ENCODE data around the gene RNF175.

The RNF175 gene

GRCh38 chr4:153741541-153741940, 18.3 kb downstream of the RNF175 start:
- no peak for DNase-seq

- DNase-seq: no peak
Observed at GRCh38 chr4:153735906-153736461, 23.8 kb downstream of the RNF175 start.

DNA sequence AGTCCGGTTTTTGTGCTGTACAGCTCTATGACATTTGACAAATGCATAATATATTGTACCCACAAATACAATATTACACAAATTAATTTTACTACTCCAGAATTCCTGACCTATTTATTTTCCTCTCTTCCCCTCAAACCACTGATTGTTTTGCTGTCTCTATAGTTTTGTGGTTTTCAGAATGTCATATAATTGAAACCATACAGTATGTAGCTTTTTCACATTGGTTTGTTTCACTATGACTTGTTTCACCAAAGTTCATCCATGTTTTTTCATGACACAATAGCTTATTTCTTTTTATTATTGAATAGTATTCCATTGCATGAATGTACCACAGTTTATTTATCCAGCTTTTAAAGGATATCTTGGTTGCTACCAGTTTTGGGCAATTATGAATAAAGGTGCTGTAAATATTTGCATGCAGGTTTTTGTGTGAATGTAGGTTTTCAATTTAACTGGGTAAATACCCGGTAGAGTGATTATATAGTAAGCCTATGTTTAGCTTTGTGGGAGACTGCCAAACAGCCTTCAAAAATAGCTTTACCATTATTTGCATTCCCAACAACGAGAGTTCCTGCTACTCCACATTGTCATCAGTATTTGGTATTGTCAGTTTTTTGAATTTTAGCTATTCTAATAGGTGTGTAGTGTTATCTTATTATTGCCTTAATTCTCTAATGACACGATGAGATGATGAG, 25.9 kb downstream of the RNF175 start:
- DNase-seq: no peak

DNA sequence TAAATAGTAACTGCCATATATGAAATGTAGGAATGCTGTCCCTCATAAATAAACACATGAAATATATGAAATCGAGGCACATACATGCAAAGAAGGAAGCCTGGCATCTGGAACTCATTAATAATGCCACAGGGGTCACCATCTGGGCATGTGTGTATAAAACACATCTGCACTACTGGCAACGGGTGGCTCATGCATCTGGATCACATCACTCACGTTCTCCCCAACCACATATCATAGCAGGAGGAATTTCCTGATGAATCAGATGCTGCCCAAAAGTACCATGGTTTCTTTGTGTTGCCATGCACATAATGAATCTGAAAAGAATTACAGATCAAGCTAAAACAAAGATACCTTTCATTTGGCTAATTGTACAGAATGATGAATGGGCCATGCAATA, 28.6 kb downstream of the RNF175 start:
- DNase-seq: no peak

DNA sequence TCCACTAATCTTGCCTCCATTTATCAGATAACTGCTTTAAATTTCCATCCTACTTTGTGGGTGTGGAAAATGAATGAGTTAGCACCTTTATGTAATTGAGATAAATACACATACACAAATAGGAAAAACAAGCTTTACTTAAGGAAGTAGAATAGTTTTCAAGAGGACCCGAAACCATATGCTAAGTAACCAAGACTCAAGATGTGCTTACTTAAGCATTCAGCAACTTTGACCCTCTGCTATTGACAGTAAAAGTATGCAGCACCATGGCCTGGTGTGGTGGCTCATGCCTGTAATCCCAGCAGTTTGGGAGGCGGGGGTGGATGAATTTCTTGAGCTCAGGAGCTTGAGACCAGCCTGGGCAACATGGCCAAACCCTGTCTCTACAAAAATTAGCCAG, 29.9 kb downstream of the RNF175 start:
- no peak for DNase-seq

DNA sequence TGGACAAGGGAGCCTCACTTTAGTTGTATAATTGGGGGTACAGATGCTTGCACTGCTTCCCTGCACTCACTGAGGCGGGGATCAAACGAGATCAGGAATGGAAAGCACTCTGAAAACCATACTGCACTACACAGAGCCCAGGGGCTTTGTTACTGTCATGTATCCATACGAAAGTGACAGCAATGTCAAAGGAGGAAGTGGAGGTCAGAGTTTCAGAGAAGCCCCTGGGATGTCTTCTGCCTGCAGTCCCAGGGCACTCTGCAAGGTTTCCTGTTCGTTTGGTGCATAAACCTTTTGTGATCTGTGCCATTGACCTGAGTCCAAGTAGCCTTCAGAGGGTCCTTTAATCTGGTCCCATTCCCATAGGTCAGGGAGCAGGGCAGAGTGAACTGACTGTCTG, 31.2 kb downstream of the RNF175 start:
- DNase-seq: no peak

DNA sequence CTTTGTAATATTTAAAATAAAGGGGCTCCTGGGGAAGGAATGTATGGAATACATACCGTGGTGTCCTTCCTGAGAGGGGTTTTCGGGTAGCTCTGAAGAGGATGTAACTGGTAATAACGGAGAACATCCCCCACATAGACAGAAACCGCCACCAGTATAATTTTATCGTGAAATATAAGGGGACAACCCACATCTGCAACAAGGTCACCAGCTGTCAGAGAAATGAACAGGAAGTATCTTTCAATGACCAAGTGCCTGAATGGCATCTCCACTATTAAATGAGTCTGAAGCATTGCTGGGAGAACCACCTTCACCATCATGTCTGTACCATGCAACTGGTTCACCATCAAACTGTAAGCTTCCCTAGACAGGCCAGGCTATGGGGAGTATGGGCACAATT, 31.7 kb downstream of the RNF175 start:
- DNase-seq: no peak

- DNase-seq: no peak
Observed at GRCh38 chr4:153725831-153726154, 34.0 kb downstream of the RNF175 start.

GRCh38 chr4:153725136-153725830, 34.5 kb downstream of the RNF175 start:
- no peak for DNase-seq

DNA sequence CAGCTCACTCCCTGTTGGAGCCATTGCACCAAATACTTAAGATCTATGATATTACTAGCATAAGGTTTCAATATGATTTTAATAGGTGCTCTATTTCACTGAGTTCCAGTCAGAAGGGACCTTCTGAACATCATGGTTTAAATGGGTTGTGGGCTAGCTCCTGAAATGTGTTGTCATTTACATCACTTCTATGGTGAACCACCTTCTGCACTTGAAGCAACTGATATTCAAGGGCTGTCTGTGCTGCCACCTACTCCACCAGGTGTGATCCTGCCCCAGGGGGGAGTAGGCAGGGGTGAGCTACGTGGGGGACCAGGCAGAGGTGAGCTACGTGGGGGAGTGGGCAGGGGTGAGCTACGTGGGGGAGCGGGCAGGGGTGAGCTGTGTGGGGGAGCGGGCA, 35.2 kb downstream of the RNF175 start:
- DNase-seq: no peak

DNA sequence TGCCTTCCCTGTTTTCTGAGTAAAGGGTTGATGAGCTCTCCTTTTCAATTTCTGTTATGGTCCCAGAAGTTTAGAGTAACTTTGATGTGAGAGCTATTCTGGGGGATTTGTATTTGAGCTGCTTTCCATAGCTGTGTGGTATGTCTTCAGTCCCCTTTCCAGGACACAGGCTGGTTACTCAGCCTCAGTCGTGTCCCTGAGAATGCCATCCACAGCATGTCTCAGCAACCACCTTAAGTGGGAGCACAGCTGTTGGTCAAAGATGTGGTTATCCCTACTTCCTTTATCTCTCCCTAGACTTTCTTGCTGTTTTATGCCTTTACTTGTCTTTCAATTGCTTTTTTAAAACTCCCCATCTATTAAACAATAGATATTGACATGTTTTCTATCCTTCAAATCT, 37.8 kb downstream of the RNF175 start:
- no peak for DNase-seq

GRCh38 chr4:153713866-153714646, 45.8 kb downstream of the RNF175 start:
- DNase-seq: no peak

GRCh38 chr4:153710681-153711080, 49.1 kb downstream of the RNF175 start:
- no peak for DNase-seq

DNA sequence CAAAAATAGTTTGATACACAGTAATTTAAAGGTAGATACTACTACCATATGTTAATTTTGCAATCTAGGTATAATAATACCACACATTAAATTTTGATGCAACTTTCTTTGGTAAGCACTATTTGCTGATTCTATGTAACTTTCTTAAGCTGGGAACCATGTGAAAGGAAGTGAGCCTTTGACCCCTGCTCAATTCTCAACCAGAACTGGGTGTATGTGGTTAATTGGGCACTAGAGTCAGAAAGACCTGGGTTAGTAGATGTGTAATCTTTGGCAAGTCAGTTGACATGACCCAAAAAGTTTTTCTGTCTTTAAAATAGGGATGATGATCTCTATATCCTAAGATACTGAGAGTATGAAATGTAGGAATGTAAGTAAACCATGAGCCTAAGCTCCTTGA, 53.3 kb downstream of the RNF175 start:
- DNase-seq: no peak

GRCh38 chr4:153705743-153706468, 53.9 kb downstream of the RNF175 start:
- no peak for DNase-seq

DNA sequence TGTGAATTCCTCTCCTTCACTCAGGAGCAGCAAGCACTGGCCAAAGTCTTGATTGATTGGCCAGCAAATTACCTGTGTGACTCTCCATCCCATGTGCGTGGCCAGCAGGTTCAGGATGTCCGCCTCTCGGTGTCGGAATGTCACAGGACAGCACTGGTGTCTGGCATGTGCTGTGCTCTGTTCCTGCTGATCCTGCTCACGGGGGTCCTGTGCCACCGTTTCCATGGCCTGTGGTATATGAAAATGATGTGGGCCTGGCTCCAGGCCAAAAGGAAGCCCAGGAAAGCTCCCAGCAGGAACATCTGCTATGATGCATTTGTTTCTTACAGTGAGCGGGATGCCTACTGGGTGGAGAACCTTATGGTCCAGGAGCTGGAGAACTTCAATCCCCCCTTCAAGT, 55.3 kb downstream of the RNF175 start:
- DNase-seq: no peak

- DNase-seq: no peak
Observed at GRCh38 chr4:153684971-153685371, 74.9 kb downstream of the RNF175 start.

GRCh38 chr4:153684182-153684970, 75.4 kb downstream of the RNF175 start, which contains the start of gene TLR2:
Gene TLR2 (plus strand): TSS chr4:153684280. CDS start chr4:153702908, 18,628 bp downstream.
- no peak for DNase-seq

GRCh38 chr4:153683763-153684181, 76.1 kb downstream of the RNF175 start:
- DNase-seq: no peak

DNA sequence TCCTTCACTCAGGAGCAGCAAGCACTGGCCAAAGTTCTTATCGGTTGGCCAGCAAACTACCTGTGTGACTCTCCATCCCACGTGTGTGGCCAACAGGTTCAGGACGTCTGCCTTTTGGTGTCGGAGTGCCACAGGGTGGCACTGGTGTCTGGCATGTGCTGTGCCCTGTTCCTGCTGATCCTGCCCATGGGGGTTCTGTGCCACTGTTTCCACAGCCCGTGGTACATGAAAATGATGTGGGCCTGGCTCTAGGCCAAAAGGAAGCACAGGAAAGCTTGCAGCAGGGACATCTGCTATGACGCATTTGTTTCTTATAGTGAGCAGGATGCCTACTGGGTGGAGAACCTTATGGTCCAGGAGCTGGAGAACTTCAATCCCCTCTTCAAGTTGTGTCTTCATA, 80.3 kb downstream of the RNF175 start:
- no peak for DNase-seq

DNA sequence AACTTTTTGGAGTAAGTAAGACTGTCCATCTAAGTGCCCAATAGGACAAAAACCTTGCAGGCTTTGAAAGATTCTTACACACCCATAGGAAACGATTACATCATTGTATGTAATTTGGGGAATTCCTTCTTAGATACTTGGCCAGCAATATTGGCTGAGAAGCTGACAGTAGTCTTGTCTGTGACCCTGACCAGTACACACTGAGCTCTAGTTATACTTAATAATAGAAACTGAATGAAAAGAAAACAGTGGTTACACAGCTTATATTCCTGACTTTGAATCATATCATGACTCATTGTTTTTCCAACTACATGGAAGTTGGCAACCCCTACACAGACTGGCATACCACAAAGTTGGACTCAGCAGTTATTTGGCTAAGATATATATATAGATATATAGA, 82.8 kb downstream of the RNF175 start:
- DNase-seq: no peak

DNA sequence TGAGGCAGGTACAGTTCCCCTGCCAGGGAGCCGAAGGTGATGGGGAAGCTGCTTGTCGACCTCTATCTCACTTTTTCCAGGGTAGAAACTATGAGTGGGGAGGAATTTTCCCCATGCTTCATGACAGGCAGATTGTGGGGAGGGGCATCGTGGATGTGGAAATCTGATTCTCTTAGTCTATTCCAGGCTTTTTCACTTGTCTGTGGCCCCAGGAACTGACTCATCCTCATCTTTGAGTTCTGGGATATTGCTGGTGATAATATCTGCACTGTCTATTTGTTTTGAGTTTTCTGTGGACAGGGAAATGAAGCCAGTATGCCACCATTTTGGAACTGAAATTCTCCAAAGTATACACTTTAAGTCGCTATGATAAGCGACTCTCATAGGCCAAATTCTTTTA, 83.3 kb downstream of the RNF175 start:
- DNase-seq: no peak
